WTC11 (cell line): ENCODE results near the gene NOXA1. TPM values are rescaled to one million over a fixed set of nuclear protein-coding genes. Genes with fewer than 3 reads are reported as not detected.

ENCODE experiments used
- ATAC-seq: fragments of 200-7000 bp; cut with Tn5 transposase; 2 replicates; pipeline ENCODE4 v1.10.0; 2021; ENCODE audit warnings: mild to moderate bottlenecking, moderate library complexity
- CTCF ChIA-PET: fragments of 300-600 bp; sonication (Branson Sonifier 250); formaldehyde crosslinking; loops from one replicate; lab custom pipeline; 2021; ENCODE audit warnings: antibody characterized with exemption; lab: Charles Lee
- POLR2A ChIA-PET: fragments of 350-600 bp; sonication (Branson Sonifier 250); formaldehyde crosslinking; loops from one replicate; lab custom pipeline; 2021; ENCODE audit warnings: antibody characterized with exemption; lab: Charles Lee
- DNase-seq: peaks from one replicate; pipeline ENCODE4 v3.0.0; 2021; ENCODE audit warnings: low spot score
- H3K27ac Mint-ChIP-seq: 2 replicates; pipeline ENCODE4 v1.8.0; 2021; ENCODE audit warnings: mixed read lengths
- H3K27me3 Mint-ChIP-seq: 2 replicates; pipeline ENCODE4 v1.8.0; 2021; ENCODE audit warnings: low read depth, mild to moderate bottlenecking, moderate library complexity, mixed read lengths
- H3K36me3 Mint-ChIP-seq: 2 replicates; pipeline ENCODE4 v1.8.0; 2021; ENCODE audit warnings: mixed read lengths
- H3K4me1 Mint-ChIP-seq: 2 replicates; pipeline ENCODE4 v1.8.0; 2022; ENCODE audit warnings: mixed read lengths
- H3K4me3 Mint-ChIP-seq: 2 replicates; pipeline ENCODE4 v1.8.0; 2021; ENCODE audit warnings: mild to moderate bottlenecking, moderate library complexity, mixed read lengths
- H3K9me3 Mint-ChIP-seq: 2 replicates; pipeline ENCODE4 v1.8.0; 2021; ENCODE audit warnings: mixed read lengths
- ARID4B ChIP-seq: sonication (generic); formaldehyde crosslinking; IDR thresholded peaks from 2 replicates; pipeline ENCODE4 v1.8.0; 2023; ENCODE audit warnings: missing genetic modification reagents, mild to moderate bottlenecking, borderline replicate concordance
- CDX4 ChIP-seq: fragments of 250-450 bp; sonication (Bioruptor Pico); IDR thresholded peaks from 2 replicates; pipeline ENCODE4 v1.9.0; 2021; ENCODE audit warnings: moderate library complexity, mild to moderate bottlenecking, inconsistent platforms, borderline replicate concordance
- FOXJ3 ChIP-seq: sonication (generic); formaldehyde crosslinking; IDR thresholded peaks from 2 replicates; pipeline ENCODE4 v1.9.0; 2021; ENCODE audit warnings: missing genetic modification reagents, mild to moderate bottlenecking, borderline replicate concordance
- FOXP4 ChIP-seq: sonication (generic); formaldehyde crosslinking; IDR thresholded peaks from 2 replicates; pipeline ENCODE4 v1.8.0; 2022; ENCODE audit warnings: mild to moderate bottlenecking, missing genetic modification reagents
- GABPB1 ChIP-seq: sonication (generic); formaldehyde crosslinking; IDR thresholded peaks from 2 replicates; pipeline ENCODE4 v1.8.1; 2023; ENCODE audit warnings: mild to moderate bottlenecking, missing genetic modification reagents
- GRHL2 ChIP-seq: fragments of 250-450 bp; sonication (Bioruptor Pico); IDR thresholded peaks from 2 replicates; pipeline ENCODE4 v1.8.0; 2022; ENCODE audit warnings: mild to moderate bottlenecking, moderate library complexity; ENCODE audit not compliant: insufficient replicate concordance, severe bottlenecking
- GTF2I ChIP-seq: fragments of 250-450 bp; sonication (Bioruptor Pico); conservative IDR thresholded peaks from 2 replicates; pipeline ENCODE4 v1.4.0; 2021; ENCODE audit warnings: mild to moderate bottlenecking
- HMGA2 ChIP-seq: fragments of 250-450 bp; sonication (Bioruptor Pico); IDR thresholded peaks from 2 replicates; pipeline ENCODE4 v1.4.0; 2021; ENCODE audit warnings: mild to moderate bottlenecking, moderate library complexity
- HMGXB4 ChIP-seq: sonication (generic); formaldehyde crosslinking; IDR thresholded peaks from 2 replicates; pipeline ENCODE4 v1.8.1; 2023; ENCODE audit warnings: mild to moderate bottlenecking, moderate library complexity, missing genetic modification reagents
- JAZF1 ChIP-seq: fragments of 250-450 bp; sonication (Bioruptor Pico); IDR thresholded peaks from 2 replicates; pipeline ENCODE4 v1.9.0; 2021; ENCODE audit warnings: moderate library complexity, mild to moderate bottlenecking, inconsistent platforms
- OVOL2 ChIP-seq: fragments of 250-450 bp; sonication (Bioruptor Pico); IDR thresholded peaks from 2 replicates; pipeline ENCODE4 v1.9.0; 2021; ENCODE audit warnings: mild to moderate bottlenecking, borderline replicate concordance
- PRRX2 ChIP-seq: fragments of 250-450 bp; sonication (Bioruptor Pico); IDR thresholded peaks from 2 replicates; pipeline ENCODE4 v1.8.0; 2021; ENCODE audit warnings: mild to moderate bottlenecking
- SOX15 ChIP-seq: fragments of 250-450 bp; sonication (Bioruptor Pico); IDR thresholded peaks from 2 replicates; pipeline ENCODE4 v1.9.0; 2021; ENCODE audit warnings: mild to moderate bottlenecking
- ZNF121 ChIP-seq: sonication (generic); formaldehyde crosslinking; IDR thresholded peaks from 2 replicates; pipeline ENCODE4 v1.8.0; 2023; ENCODE audit warnings: missing genetic modification reagents
- ZNF263 ChIP-seq: sonication (generic); formaldehyde crosslinking; IDR thresholded peaks from 2 replicates; pipeline ENCODE4 v1.8.1; 2022; ENCODE audit warnings: low read depth, mild to moderate bottlenecking, moderate library complexity, missing genetic modification reagents
- total RNA-seq: library from RNA; stranded (reverse); gene quantifications from 3 replicates; pipeline ENCODE4 v1.2.3, GENCODE V29; 2021

Gene NOXA1
- total RNA-seq, 1 experiment from 2014 or later = 2.9 TPM

GRCh38 chr9:137426018-137426681 is 3.0 kb downstream of the NOXA1 start:
- ChIA-PET CTCF (interaction anchor here (0.9 kb wide), 1 partner anchor 139 kb away, joined by 3 read pairs; no protein-coding TSS in a partner anchor), POLR2A (no interaction called here)
- H3K36me3 Mint-ChIP-seq = no peaks in the 10 kb centered on the region
- no peak overlapping the region for H3K27ac Mint-ChIP-seq
- H3K4me3 Mint-ChIP-seq = no peak overlapping the region
- H3K4me1 Mint-ChIP-seq = peaks cover 7% of the 10 kb centered on the region
- TF ChIP-seq OVOL2 = no peak
- TF ChIP-seq JAZF1 (CRISPR knock-in tag) = no peak
- TF ChIP-seq FOXP4 = no peak
- TF ChIP-seq FOXJ3 (CRISPR knock-in tag) = no peak
- TF ChIP-seq CDX4 (CRISPR knock-in tag) = no peak
- TF ChIP-seq GABPB1 (CRISPR knock-in tag) = no peak
- H3K27me3 Mint-ChIP-seq = no peaks in the 10 kb centered on the region; the same call in 1 of the 2 replicates
- ATAC-seq = no peak
- H3K9me3 Mint-ChIP-seq = no peaks in the 10 kb centered on the region
- no peak for DNase-seq

GRCh38 chr9:137427454-137428310 is 4.5 kb downstream of the NOXA1 start:
- TF ChIP-seq PRRX2 (CRISPR knock-in tag) = no peak
- TF ChIP-seq, all 79 proteins: peak for 0
- ATAC-seq (no peak), DNase-seq (no peak)
- Mint-ChIP-seq H3K9me3 (no peaks in the 10 kb centered on the region), H3K36me3 (no peaks in the 10 kb centered on the region), H3K4me3 (no peak overlapping the region), H3K4me1 (no peaks in the 10 kb centered on the region), H3K27ac (no peak overlapping the region), H3K27me3 (no peaks in the 10 kb centered on the region; the same call in 1 of the 2 replicates)
- CTCF ChIA-PET = interaction anchor here (1.0 to 1.5 kb wide), 2 partner anchors 17 to 141 kb away, joined by 3 read pairs; no protein-coding TSS in a partner anchor
- POLR2A ChIA-PET = no interaction called here

GRCh38 chr9:137428311-137428630 is 5.1 kb downstream of the NOXA1 start:
- ChIA-PET POLR2A (no interaction called here), CTCF (interaction anchor here (1.0 to 1.5 kb wide), 2 partner anchors 16 to 141 kb away, joined by 3 read pairs; no protein-coding TSS in a partner anchor)
- TF ChIP-seq SOX15 (no peak), GRHL2 (CRISPR knock-in tag) (no peak), GTF2I (CRISPR knock-in tag) (no peak), PRRX2 (CRISPR knock-in tag) (no peak), OVOL2 (no peak), ZNF121 (CRISPR knock-in tag) (no peak), ZNF263 (no peak), HMGXB4 (CRISPR knock-in tag) (no peak), ARID4B (no peak), HMGA2 (CRISPR knock-in tag) (no peak)
- no peak overlapping the region for H3K4me3 Mint-ChIP-seq
- H3K9me3 Mint-ChIP-seq = no peaks in the 10 kb centered on the region
- no peaks in the 10 kb centered on the region; the same call in 1 of the 2 replicates for H3K27me3 Mint-ChIP-seq
- no peak for DNase-seq
- no peak overlapping the region for H3K27ac Mint-ChIP-seq
- ATAC-seq = no peak
- no peaks in the 10 kb centered on the region for H3K4me1 Mint-ChIP-seq
- no peaks in the 10 kb centered on the region for H3K36me3 Mint-ChIP-seq
